ENCODE results near the gene EDDM3A.

The EDDM3A gene

GRCh38 chr14:20775043-20775442 is 29.4 kb downstream of the EDDM3A start:
- intact Hi-C loops (cut with DNase I): no loop called here
- DNase-seq: no peak

GRCh38 chr14:20775901-20776300 is 30.2 kb downstream of the EDDM3A start:
- intact Hi-C loops (cut with DNase I): no loop called here
- DNase-seq: no peak

DNA sequence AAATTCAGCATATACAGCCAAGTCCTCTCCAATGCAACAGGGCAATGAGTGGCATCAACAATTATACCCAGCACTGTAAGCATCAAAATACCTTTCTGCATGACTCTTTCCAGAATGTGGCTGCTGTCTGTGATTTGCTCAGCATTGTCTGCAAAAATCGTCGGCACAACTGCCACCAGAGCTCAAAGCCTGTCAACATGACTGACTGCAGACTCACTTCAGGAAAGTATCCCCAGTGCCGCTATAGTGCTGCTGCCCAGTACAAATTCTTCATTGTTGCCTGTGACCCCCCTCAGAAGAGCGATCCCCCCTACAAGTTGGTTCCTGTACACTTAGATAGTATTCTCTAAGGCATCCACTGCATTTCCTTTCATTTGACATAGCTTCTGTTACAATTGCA is 36.1 kb downstream of the EDDM3A start:
- intact Hi-C loops (cut with DNase I): no loop called here
- peak in 1 of 42 donors; percentile 9 for DNase-seq

GRCh38 chr14:20782280-20782890 is 36.7 kb downstream of the EDDM3A start:
- DNase-seq: peak in 1 of 42 donors; percentile 20
- intact Hi-C loops (cut with DNase I): no loop called here

DNA sequence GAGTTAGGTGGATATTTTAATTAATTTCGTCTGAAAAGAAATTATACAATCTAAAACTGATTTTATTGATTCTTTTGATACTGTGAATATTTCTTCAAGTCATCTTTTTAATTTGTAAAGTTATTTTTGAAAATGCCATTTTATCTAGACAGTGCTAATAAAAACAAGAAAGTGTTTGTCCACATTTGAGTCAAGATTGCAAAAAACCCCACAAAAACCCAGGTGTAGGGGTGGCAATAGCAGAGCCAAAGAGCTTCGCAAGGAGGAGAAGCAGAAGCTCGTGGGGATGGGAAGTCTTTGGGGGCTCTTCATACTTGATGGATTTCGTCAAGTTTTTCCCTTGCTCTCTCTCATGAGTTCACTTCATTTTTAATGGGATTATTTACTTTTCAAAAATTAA is 41.3 kb downstream of the EDDM3A start:
- intact Hi-C loops (cut with DNase I): no loop called here
- DNase-seq: no peak

DNA sequence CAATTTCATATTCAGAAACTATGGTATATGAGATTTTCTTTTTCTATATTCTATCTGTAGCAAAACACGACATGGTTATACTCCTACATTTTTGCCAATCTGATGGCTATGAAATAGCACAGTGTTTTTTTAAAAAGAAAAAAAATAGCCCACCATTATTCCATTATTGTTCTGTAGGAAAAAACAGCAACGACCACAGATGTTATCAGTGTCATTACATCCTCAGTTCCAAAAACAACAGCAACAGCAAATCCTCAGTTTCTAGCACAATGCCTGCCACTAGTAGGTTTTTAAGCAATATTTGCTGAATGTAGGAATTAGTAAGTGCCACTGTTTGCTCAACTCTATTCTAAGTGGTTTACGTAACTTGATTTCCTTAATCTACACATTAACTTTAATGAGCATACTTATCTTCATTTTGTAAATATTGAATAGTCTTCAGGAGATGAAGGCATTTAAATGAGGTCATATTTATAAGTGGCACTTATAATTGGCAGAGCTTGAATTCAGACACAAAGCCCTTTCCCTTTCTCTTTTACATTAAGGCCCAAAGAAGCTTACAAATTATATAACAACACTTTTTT is 43.6 kb downstream of the EDDM3A start:
- DNase-seq: no peak
- intact Hi-C loops (cut with DNase I): no loop called here

GRCh38 chr14:20790464-20791116 is 44.9 kb downstream of the EDDM3A start:
- intact Hi-C loops (cut with DNase I): no loop called here
- DNase-seq: no peak

GRCh38 chr14:20791187-20791586 is 45.5 kb downstream of the EDDM3A start:
- no peak for DNase-seq
- intact Hi-C loops (cut with DNase I): no loop called here

DNA sequence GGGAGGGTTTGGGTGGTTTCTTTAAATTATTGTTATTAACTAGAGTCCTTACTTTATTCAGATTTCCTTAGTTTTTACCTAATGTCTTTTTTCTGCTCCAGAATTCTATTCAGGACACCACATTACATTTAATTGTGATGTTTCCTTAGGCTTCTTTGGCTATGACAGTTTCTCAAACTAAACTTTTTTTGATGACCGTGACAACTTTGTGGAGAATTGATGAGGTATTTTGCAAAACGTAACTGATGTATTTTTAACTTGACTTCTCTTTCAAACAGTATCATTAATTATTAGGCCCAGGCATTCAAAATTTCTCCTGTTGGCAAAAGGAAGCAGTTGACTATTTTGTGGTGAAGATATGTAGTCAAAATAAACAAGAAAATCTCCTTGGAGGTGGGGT is 45.9 kb downstream of the EDDM3A start:
- intact Hi-C loops (cut with DNase I): no loop called here

DNA sequence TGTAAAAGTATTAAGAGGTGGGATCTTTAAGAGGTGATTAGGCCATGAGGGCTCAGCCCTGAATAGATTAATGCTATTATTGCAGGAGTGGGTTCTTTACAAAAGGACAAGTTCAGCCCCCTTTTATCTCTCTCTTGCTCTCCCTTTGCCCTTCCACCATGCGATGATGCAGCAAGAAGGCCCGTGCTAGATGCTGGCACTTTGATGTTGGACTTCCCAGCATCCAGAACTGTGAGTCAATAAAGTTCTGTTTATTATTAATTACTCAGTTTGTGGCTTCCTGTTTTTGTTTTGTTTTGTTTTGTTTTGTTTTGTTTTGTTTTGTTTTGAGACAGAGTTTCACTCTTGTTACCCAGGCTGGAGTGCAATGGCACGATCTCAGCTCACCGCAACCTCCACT is 46.9 kb downstream of the EDDM3A start:
- DNase-seq: no peak
- intact Hi-C loops (cut with DNase I): no loop called here

More for the DNA sequence above, 45.9 kb downstream of the EDDM3A start:
- no peak for DNase-seq

- intact Hi-C loops (cut with DNase I): no loop called here
- no peak for DNase-seq
These were observed 49.1 kb downstream of the EDDM3A start for GRCh38 chr14:20794644-20795369.

GRCh38 chr14:20797164-20797563 is 51.5 kb downstream of the EDDM3A start:
- intact Hi-C loops (cut with DNase I): no loop called here
- no peak for DNase-seq

Data from head of caudate nucleus (tissue), 42 donors.